Uterus (tissue), 4 donors: ENCODE measurements around the gene CORO6. TPM values are rescaled to one million over a fixed set of nuclear protein-coding genes. Genes with fewer than 3 reads are reported as not detected.
A peak's percentile ranks its signal among the peaks of the same experiment; 100 is the strongest.

Experiments
- DNase-seq, 2 donors: peaks; one replicate each; pipeline ENCODE4 v3.0.0-alpha.2; 2019 to 2020
- H3K27ac ChIP-seq, 2 donors: fragments of 200-600 bp; sonication (generic); 1 replicate in 1 of 2; 2 replicates in 1 of 2; pipeline ENCODE4 v1.5.1; 2016 to 2018
- H3K27me3 ChIP-seq, 2 donors: fragments of 200-600 bp; sonication (generic); one replicate each; pipeline ENCODE4 v1.5.1; 2018 to 2019; ENCODE audit warnings: control low read depth in 1 of 2
- H3K36me3 ChIP-seq, 2 donors: fragments of 200-600 bp; sonication (generic); one replicate each; pipeline ENCODE4 v1.5.1; 2019; ENCODE audit warnings: control low read depth in 1 of 2
- H3K4me1 ChIP-seq, 2 donors: fragments of 200-600 bp; sonication (generic); one replicate each; pipeline ENCODE4 v1.5.1; 2018 to 2019; ENCODE audit warnings: control low read depth in 1 of 2
- H3K4me3 ChIP-seq, 2 donors: fragments of 200-600 bp; sonication (generic); 1 replicate in 1 of 2; 2 replicates in 1 of 2; pipeline ENCODE4 v1.5.1; 2018 to 2019; ENCODE audit warnings: mild to moderate bottlenecking in 1 of 2
- H3K9me3 ChIP-seq, 2 donors: fragments of 200-600 bp; sonication (generic); one replicate each; pipeline ENCODE4 v1.5.1; 2019; ENCODE audit warnings: control low read depth in 1 of 2
- POLR2A ChIP-seq, 2 donors: fragments of 450-650 bp; IDR thresholded peaks; one replicate each; pipeline ENCODE4 v1.6.1; 2016; ENCODE audit warnings: antibody characterized with exemption in 2 of 2, mild to moderate bottlenecking in 1 of 2, moderate library complexity in 1 of 2
- intact Hi-C: fragments of 100-400 bp; cut with DNase I; formaldehyde crosslinking; loops from one replicate; pipeline ENCODE4 v1.15.1; 2023; ENCODE audit warnings: low total_unique reads
- total RNA-seq, 4 donors: library from RNA; depleted of rRNA in 3 of 4; stranded (reverse); fragments of >200 nt in 3 of 4; gene quantifications; one replicate each; pipeline versions ENCODE4 v1.1.0 to v1.2.4, GENCODE V29; 2014 to 2023
- TF ChIP-seq, protein P1 (sequence below), 4 experiments: fragments of 200-600 bp in 2 of 4; fragments of 450-650 bp in 2 of 4; sonication (generic) in 2 of 4; IDR thresholded peaks; one replicate each; pipeline ENCODE4 v1.5.1; 2016 to 2019; ENCODE audit warnings: antibody characterized with exemption in 4 of 4, mild to moderate bottlenecking in 2 of 4, moderate library complexity in 1 of 4
- donor health status: DM: yes; HTN: yes; CAD: no.

Gene CORO6
- total RNA-seq, 4 donors from 2014 or later: 3.8 to 7.8 (median 5.1) TPM

DNA sequence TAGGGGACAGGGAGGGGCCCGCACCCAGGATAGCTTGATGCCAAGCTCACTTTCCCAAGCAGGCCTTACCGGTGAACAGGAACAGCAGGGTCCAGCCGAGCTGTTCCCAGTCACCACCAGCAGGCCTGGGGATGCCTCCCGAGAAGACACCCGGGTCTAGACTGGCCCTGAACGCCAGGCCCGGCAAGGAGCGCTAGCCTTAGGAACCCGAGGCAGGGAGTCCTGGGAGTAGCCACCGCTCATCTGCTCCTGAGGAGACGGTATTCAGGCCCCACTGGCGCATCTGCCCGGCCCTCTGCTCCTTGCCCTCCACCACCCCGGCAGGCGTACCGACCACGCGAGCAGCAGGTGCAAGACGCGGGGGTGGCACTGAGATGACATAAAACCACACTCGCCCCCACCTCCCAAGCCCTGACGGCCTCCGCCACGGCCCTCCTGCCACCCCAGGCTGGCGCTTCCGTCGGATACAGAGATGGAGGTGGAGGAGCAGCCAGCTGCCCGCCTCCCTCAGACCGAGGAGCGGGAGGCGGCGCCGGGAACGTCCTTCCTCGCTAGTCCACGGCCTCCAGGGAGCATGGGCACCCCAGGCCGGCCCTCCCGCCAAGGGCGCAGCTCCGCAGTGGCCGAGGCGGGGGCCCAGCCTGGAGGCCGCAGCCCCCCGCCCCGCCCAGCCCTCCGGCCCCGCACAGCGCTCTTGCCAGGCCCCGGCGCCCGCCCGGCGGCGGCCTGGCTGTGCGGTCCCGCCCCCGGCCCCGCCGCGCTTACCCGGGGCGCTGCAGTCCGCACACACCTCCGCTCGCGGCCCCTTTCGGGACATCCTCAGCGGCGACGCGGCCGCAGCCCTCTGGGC is 33.9 kb downstream of the CORO6 start:
- H3K9me3 ChIP-seq: no peaks in the 10 kb centered on the region
- peak overlapping the region; percentile 40 to 60 for H3K4me3 ChIP-seq
- peaks cover 0 to 24% of the 10 kb centered on the region in 2 donors for H3K4me1 ChIP-seq
- intact Hi-C loops: no loop called here
- peak; percentile 37 to 38 for DNase-seq
- TF ChIP-seq POLR2A (IDR thresholded peaks at IDR 0.05): no peak
- TF ChIP-seq, protein P1, sequence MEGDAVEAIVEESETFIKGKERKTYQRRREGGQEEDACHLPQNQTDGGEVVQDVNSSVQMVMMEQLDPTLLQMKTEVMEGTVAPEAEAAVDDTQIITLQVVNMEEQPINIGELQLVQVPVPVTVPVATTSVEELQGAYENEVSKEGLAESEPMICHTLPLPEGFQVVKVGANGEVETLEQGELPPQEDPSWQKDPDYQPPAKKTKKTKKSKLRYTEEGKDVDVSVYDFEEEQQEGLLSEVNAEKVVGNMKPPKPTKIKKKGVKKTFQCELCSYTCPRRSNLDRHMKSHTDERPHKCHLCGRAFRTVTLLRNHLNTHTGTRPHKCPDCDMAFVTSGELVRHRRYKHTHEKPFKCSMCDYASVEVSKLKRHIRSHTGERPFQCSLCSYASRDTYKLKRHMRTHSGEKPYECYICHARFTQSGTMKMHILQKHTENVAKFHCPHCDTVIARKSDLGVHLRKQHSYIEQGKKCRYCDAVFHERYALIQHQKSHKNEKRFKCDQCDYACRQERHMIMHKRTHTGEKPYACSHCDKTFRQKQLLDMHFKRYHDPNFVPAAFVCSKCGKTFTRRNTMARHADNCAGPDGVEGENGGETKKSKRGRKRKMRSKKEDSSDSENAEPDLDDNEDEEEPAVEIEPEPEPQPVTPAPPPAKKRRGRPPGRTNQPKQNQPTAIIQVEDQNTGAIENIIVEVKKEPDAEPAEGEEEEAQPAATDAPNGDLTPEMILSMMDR (IDR thresholded peaks at IDR 0.05): no peak
- H3K27ac ChIP-seq: peak overlapping the region; percentile 71 to 89
- H3K27me3 ChIP-seq: no peaks in the 10 kb centered on the region
- H3K36me3 ChIP-seq: no peaks in the 10 kb centered on the region

DNA sequence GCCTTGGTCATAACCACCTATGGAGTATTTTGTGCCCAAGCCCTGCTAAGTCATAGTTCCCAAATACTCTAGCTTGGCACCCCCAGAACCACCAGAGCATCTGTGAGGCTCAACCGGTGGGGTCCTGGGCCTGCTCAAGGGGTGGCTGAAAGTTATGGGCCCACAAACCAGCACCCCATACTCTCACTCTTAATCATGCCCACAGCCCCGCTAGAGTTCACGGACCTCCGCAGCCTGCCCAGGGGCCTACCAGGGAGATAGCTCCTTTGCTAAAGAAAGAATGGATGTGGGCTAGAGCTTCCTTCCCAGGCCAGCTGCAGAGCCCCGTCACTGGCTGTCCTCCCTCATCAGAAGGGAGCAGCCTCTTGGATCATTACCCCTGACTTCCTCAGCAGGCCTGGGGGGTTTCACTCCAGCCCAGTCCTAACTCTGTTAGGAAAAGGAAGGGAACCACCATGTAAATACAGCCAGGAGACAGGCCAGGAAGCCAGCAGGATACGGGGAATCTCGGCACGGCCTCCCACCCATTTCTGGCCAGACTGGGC is 34.6 kb downstream of the CORO6 start:
- no peaks in the 10 kb centered on the region for H3K36me3 ChIP-seq
- no peaks in the 10 kb centered on the region for H3K9me3 ChIP-seq
- no peak for DNase-seq
- peak overlapping the region; percentile 71 to 89 for H3K27ac ChIP-seq
- intact Hi-C loops: no loop called here
- H3K27me3 ChIP-seq: no peaks in the 10 kb centered on the region
- TF ChIP-seq POLR2A (IDR thresholded peaks at IDR 0.05): no peak
- TF ChIP-seq, protein P1 (IDR thresholded peaks at IDR 0.05): no peak
- H3K4me3 ChIP-seq: peak overlapping the region; percentile 40 to 60
- peaks cover 0 to 23% of the 10 kb centered on the region in 2 donors for H3K4me1 ChIP-seq

DNA sequence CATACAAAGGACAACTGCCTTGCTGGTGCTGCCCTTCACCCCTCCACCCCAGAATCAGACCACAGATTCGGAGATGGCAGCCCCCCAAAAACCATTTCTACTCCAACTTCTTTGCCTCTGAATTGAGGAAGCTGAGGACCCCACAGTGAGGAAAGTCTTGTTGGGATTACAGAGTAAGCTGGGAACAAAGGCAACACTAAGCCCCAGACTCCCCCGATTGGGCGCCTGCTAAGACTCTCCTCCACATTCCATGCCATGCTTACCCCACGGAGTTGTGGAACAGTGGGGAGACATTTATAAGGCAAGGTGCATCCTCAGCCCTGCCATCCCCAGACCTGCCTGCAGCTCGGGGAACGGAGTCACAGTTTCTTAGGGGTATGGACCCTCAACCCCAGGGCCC is 35.1 kb downstream of the CORO6 start:
- Histone ChIP-seq H3K27me3 (no peaks in the 10 kb centered on the region), H3K27ac (peak overlapping the region; percentile 71 to 89), H3K9me3 (no peaks in the 10 kb centered on the region), H3K4me1 (peaks cover 0 to 21% of the 10 kb centered on the region in 2 donors), H3K36me3 (no peaks in the 10 kb centered on the region), H3K4me3 (no peak overlapping the region)
- intact Hi-C loops: no loop called here
- DNase-seq: no peak
- TF ChIP-seq POLR2A (IDR thresholded peaks at IDR 0.05): no peak
- TF ChIP-seq, protein P1 (IDR thresholded peaks at IDR 0.05): no peak

DNA sequence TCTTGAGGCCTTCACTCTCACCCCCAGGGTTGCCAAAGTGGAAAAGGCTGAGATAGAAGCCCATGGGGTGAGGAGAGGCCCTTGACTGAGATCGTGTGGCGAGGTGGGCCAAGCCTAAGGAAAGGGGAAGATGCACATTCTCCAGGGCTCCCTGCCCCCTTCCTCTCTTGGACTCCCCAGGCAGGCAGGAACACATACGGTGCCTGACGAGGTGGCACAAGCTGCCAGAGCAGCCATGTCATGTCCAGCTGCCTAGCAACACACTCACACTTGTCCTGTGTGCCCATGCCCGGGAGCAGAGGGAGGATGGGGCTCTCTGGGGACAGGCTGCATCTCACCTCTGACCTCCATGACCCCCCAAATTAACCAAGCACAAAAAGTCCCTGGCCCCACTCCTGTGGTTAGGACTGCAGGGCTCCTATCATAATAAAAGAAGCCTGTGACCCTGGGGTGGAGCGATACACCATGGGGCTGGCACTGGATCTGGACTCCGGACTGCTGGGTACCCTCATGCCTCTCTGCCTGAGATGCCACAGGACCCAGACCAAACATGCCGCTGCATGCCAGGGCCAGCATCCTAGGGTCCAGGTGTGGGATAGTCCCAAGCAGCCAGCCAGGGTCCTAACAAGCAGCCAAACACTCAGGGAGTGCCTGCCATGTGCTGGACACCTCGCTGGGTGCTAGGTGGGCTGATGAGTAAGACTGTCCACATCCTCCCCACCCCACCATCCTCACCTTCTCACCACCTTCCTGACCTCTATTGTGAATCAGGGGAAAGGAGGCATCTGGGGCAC is 35.8 kb downstream of the CORO6 start:
- Histone ChIP-seq H3K27ac (peak overlapping the region; percentile 16 to 53), H3K4me1 (peaks cover 0 to 14% of the 10 kb centered on the region in 2 donors), H3K9me3 (no peaks in the 10 kb centered on the region), H3K36me3 (no peaks in the 10 kb centered on the region), H3K27me3 (no peaks in the 10 kb centered on the region), H3K4me3 (no peak overlapping the region)
- no peak for TF ChIP-seq POLR2A (IDR thresholded peaks at IDR 0.05)
- TF ChIP-seq, protein P1 (IDR thresholded peaks at IDR 0.05): no peak
- DNase-seq: peak in 1 of 2 donors; percentile 16
- intact Hi-C loops: no loop called here
